Activated naive CD8-positive, alpha-beta T cell treated with anti-CD3 and anti-CD28 coated beads, Interleukin-2, amount 50 U/mL, for 16 hours (primary cell): ENCODE data around the gene TUBGCP2.

Experiments
- DNase-seq: peaks from one replicate; pipeline ENCODE4 v3.0.0-alpha.2; 2020; ENCODE audit warnings: low read depth, low spot score

TUBGCP2 gene

DNA sequence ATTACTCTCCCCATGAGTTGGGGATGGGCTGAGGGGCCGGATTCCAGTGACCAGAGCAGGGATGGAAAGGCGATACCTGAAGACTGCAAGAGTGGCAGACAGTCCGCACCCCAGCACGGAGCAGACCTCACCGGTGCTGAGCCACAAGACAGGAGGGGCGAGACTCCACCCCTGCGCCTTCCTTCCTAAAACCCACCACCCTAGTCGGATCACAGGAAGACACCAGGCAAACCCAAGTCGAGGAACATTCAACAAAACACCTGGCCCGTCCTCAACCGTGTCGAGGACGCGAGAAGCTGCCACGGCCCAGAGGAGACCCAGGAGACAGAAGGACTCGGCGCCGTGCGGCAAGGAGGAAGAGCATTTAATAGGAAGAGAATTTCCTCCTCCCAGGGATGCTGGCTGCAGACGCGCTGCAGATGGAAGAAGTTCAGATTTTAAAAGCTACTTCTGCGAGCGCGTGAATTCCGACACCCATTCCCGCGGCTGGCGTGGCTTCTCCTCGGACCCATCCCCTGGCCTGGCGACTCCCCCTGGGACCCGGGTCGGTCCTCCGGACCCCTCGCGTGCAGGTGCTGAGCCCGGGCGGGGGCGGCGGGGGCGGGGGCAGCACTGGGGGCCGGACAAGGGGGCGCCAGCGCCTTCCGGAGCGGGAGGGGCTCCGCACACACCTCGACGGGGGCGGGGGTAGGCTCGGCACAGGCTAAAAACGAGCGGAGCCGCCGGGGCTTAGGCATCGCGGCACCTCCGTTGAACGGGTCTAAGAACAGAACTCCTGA is 79.2 kb downstream of the TUBGCP2 start:
- no peak for DNase-seq
